Hepatocyte (in vitro differentiated cells): Measurements from ENCODE around the gene CBL. TPM values are rescaled to one million over a fixed set of nuclear protein-coding genes. Genes with fewer than 3 reads are reported as not detected.

Experiments
- DNase-seq: peaks from one replicate; pipeline ENCODE4 v3.0.0-alpha.2; 2016; ENCODE audit warnings: low spot score
- H2AFZ ChIP-seq: fragments of 200-600 bp; sonication (generic); 2 replicates; pipeline ENCODE4 v1.6.0; 2016; ENCODE audit warnings: antibody characterized with exemption, mild to moderate bottlenecking
- H3K27ac ChIP-seq: fragments of 200-600 bp; sonication (generic); 2 replicates; pipeline ENCODE4 v1.5.1; 2016; ENCODE audit warnings: mild to moderate bottlenecking
- H3K27me3 ChIP-seq: fragments of 200-600 bp; sonication (generic); 2 replicates; pipeline ENCODE4 v1.6.1; 2016
- H3K36me3 ChIP-seq: fragments of 200-600 bp; sonication (generic); replicated peaks from 2 replicates; pipeline ENCODE4 v1.5.1; 2016; ENCODE audit warnings: low read depth; ENCODE audit not compliant: insufficient read depth
- H3K4me1 ChIP-seq: fragments of 200-600 bp; sonication (generic); 2 replicates; pipeline ENCODE4 v1.5.1; 2016; ENCODE audit warnings: mild to moderate bottlenecking, moderate library complexity; ENCODE audit not compliant: insufficient read depth
- H3K4me2 ChIP-seq: fragments of 200-600 bp; sonication (generic); 2 replicates; pipeline ENCODE4 v1.6.0; 2016
- H3K4me3 ChIP-seq: fragments of 200-600 bp; sonication (generic); 2 replicates; pipeline ENCODE4 v1.5.1; 2016; ENCODE audit warnings: mild to moderate bottlenecking
- H3K79me2 ChIP-seq: fragments of 200-600 bp; sonication (generic); 2 replicates; pipeline ENCODE4 v1.6.0; 2017; ENCODE audit warnings: mild to moderate bottlenecking
- H3K9me2 ChIP-seq: fragments of 200-600 bp; sonication (generic); replicated peaks from 2 replicates; pipeline ENCODE4 v1.6.0; 2017; ENCODE audit warnings: mild to moderate bottlenecking; ENCODE audit not compliant: insufficient read depth
- H3K9me3 ChIP-seq: fragments of 200-600 bp; sonication (generic); 2 replicates; pipeline ENCODE4 v1.5.1; 2016; ENCODE audit warnings: low read depth, mild to moderate bottlenecking
- H4K20me1 ChIP-seq: fragments of 200-600 bp; sonication (generic); 2 replicates; pipeline ENCODE4 v1.6.0; 2016; ENCODE audit warnings: mild to moderate bottlenecking; ENCODE audit not compliant: insufficient read depth, poor library complexity, severe bottlenecking
- CTCF ChIP-seq: fragments of 200-600 bp; sonication (generic); IDR thresholded peaks from 2 replicates; pipeline ENCODE4 v1.5.1; 2016; ENCODE audit warnings: antibody characterized with exemption, mild to moderate bottlenecking; ENCODE audit not compliant: poor library complexity
- EZH2 ChIP-seq: fragments of 200-600 bp; sonication (generic); IDR thresholded peaks from 2 replicates; pipeline ENCODE4 v1.6.1; 2016; ENCODE audit warnings: antibody characterized with exemption, mild to moderate bottlenecking, borderline replicate concordance
- EZH2phosphoT487 ChIP-seq: fragments of 200-600 bp; sonication (generic); IDR thresholded peaks from one replicate; pipeline ENCODE4 v1.6.1; 2018; ENCODE audit warnings: antibody characterized with exemption, mild to moderate bottlenecking, low read depth, moderate library complexity; ENCODE audit not compliant: unreplicated experiment, severe bottlenecking
- whole genome bisulfite sequencing: methylation state at CpG from one replicate; pipeline ENCODE4 v1.1.6; 2016; ENCODE audit warnings: low lambda C conversion rate; ENCODE audit errors: missing lambda C conversion rate; 5-methylcytosine and 5-hydroxymethylcytosine counted together
- polyA plus RNA-seq: library from polyadenylated mRNA; unstranded; fragments of >200 nt; fragmentation: Nextera tagmentation; extraction: Ambion mirVana; gene quantifications from 2 replicates; pipeline ENCODE4 v1.2.1, GENCODE V29; 2016
- total RNA-seq: library from RNA; depleted of rRNA; stranded (reverse); fragments of >200 nt; gene quantifications from 2 replicates; pipeline ENCODE4 v1.2.3, GENCODE V29; 2014

Gene CBL
- total and polyA plus RNA-seq, 2 experiments from 2014 or later, result 6.6 to 15.6 TPM

- no peaks in the 10 kb centered on the region for H4K20me1 ChIP-seq
- no peaks in the 10 kb centered on the region for H3K36me3 ChIP-seq
- no peak for DNase-seq
- peaks cover 7% of the 10 kb centered on the region for H3K4me1 ChIP-seq
- TF ChIP-seq EZH2, result no peak
- TF ChIP-seq CTCF, result no peak
- no peak for TF ChIP-seq EZH2phosphoT487
- no peak overlapping the region for H3K4me2 ChIP-seq
- H3K27me3 ChIP-seq, result no peaks in the 10 kb centered on the region
- no peaks in the 10 kb centered on the region for H3K9me2 ChIP-seq
- no peak overlapping the region for H3K4me3 ChIP-seq
- WGBS, result 83% methylated on average over 5 of the region's 5 CpGs
- no peak overlapping the region for H2AFZ ChIP-seq
- H3K79me2 ChIP-seq, result no peaks in the 10 kb centered on the region
- no peak overlapping the region for H3K27ac ChIP-seq
- no peaks in the 10 kb centered on the region for H3K9me3 ChIP-seq
These were observed 13.1 kb upstream of the CBL start for GRCh38 chr11:119193001-119193400.

- Histone ChIP-seq H3K27ac (no peak overlapping the region), H3K4me1 (peaks cover 7% of the 10 kb centered on the region), H4K20me1 (no peaks in the 10 kb centered on the region), H3K4me3 (no peak overlapping the region), H3K9me2 (no peaks in the 10 kb centered on the region), H3K27me3 (no peaks in the 10 kb centered on the region), H3K79me2 (no peaks in the 10 kb centered on the region), H3K9me3 (no peaks in the 10 kb centered on the region), H3K4me2 (no peak overlapping the region), H2AFZ (no peak overlapping the region), H3K36me3 (no peaks in the 10 kb centered on the region)
- TF ChIP-seq EZH2 (no peak), EZH2phosphoT487 (no peak), CTCF (no peak)
- WGBS, result 94% methylated on average over 10 of the region's 10 CpGs
- no peak for DNase-seq
These were observed 12.5 kb upstream of the CBL start for GRCh38 chr11:119193626-119194025.

GRCh38 chr11:119194811-119195440 is 11.2 kb upstream of the CBL start:
- Histone ChIP-seq H3K79me2 (no peaks in the 10 kb centered on the region), H3K27me3 (no peaks in the 10 kb centered on the region), H3K9me2 (no peaks in the 10 kb centered on the region), H3K27ac (no peak overlapping the region), H2AFZ (no peak overlapping the region), H3K4me3 (no peak overlapping the region), H3K36me3 (no peaks in the 10 kb centered on the region), H3K9me3 (no peaks in the 10 kb centered on the region), H3K4me1 (no peaks in the 10 kb centered on the region), H4K20me1 (no peaks in the 10 kb centered on the region), H3K4me2 (no peak overlapping the region)
- TF ChIP-seq EZH2phosphoT487 (no peak), CTCF (no peak), EZH2 (no peak)
- no peak for DNase-seq
- WGBS, result 86% methylated on average over 7 of the region's 7 CpGs
